GM23338 (cell line): ENCODE data around the gene COPE. TPM values are rescaled to one million over a fixed set of nuclear protein-coding genes. Genes with fewer than 3 reads are reported as not detected.

ENCODE experiments used
- ATAC-seq: fragments of 200-7000 bp; cut with Tn5 transposase; 3 replicates; pipeline ENCODE4 v1.9.1; 2020
- DNase-seq: peaks from one replicate; pipeline ENCODE4 v3.0.0-alpha.2; 2015; ENCODE audit warnings: low spot score
- H2AFZ ChIP-seq: fragments of 200-600 bp; sonication (generic); 2 replicates; pipeline ENCODE4 v1.8.0; 2016; ENCODE audit warnings: antibody characterized with exemption, mild to moderate bottlenecking, moderate library complexity
- H3F3A ChIP-seq: fragments of 200-600 bp; sonication (generic); replicated peaks from 2 replicates; pipeline ENCODE4 v1.8.0; 2017; ENCODE audit warnings: antibody characterized with exemption, mixed run types, low read depth
- H3K27ac ChIP-seq: fragments of 200-600 bp; sonication (generic); 2 replicates; pipeline ENCODE4 v1.6.1; 2016; ENCODE audit warnings: low read depth
- H3K27me3 ChIP-seq: fragments of 200-600 bp; sonication (generic); 2 replicates; pipeline ENCODE4 v1.8.0; 2016; ENCODE audit warnings: mild to moderate bottlenecking, mixed run types, moderate library complexity; ENCODE audit not compliant: insufficient read depth
- H3K36me3 ChIP-seq: fragments of 200-600 bp; sonication (generic); 2 replicates; pipeline ENCODE4 v1.8.0; 2016; ENCODE audit warnings: mild to moderate bottlenecking; ENCODE audit not compliant: insufficient read depth
- H3K4me1 ChIP-seq: fragments of 200-600 bp; sonication (generic); 2 replicates; pipeline ENCODE4 v1.8.0; 2016; ENCODE audit warnings: mild to moderate bottlenecking, moderate library complexity; ENCODE audit not compliant: insufficient read depth
- H3K4me2 ChIP-seq: fragments of 200-600 bp; sonication (generic); 2 replicates; pipeline ENCODE4 v1.7.1; 2017; ENCODE audit warnings: mixed run types
- H3K4me3 ChIP-seq: fragments of 200-600 bp; sonication (generic); 2 replicates; pipeline ENCODE4 v1.6.1; 2016; ENCODE audit warnings: mixed run types
- H3K79me2 ChIP-seq: fragments of 200-600 bp; sonication (generic); replicated peaks from 2 replicates; pipeline ENCODE4 v1.8.0; 2017; ENCODE audit warnings: mild to moderate bottlenecking; ENCODE audit not compliant: insufficient read depth
- H3K9me2 ChIP-seq: fragments of 200-600 bp; sonication (generic); 2 replicates; pipeline ENCODE4 v1.8.0; 2017; ENCODE audit not compliant: insufficient read depth
- H4K20me1 ChIP-seq: fragments of 200-600 bp; sonication (generic); replicated peaks from 2 replicates; pipeline ENCODE4 v1.8.0; 2017; ENCODE audit warnings: mild to moderate bottlenecking; ENCODE audit not compliant: insufficient read depth
- H3K27ac Mint-ChIP-seq: 2 replicates; pipeline ENCODE4 v1.8.0; 2020; ENCODE audit warnings: inconsistent platforms, mild to moderate bottlenecking, moderate library complexity, mixed read lengths
- H3K27me3 Mint-ChIP-seq: 3 replicates; pipeline ENCODE4 v1.8.0; 2022; ENCODE audit warnings: low read depth, mild to moderate bottlenecking, moderate library complexity, mixed read lengths, inconsistent platforms; ENCODE audit not compliant: insufficient read depth, poor library complexity
- H3K36me3 Mint-ChIP-seq: 3 replicates; pipeline ENCODE4 v1.8.0; 2021; ENCODE audit warnings: low read depth, mild to moderate bottlenecking, inconsistent platforms, moderate library complexity, mixed read lengths
- H3K4me1 Mint-ChIP-seq: 3 replicates; pipeline ENCODE4 v1.8.0; 2020; ENCODE audit warnings: mild to moderate bottlenecking, inconsistent platforms, mixed read lengths
- H3K4me3 Mint-ChIP-seq: 3 replicates; pipeline ENCODE4 v1.8.0; 2021; ENCODE audit warnings: moderate library complexity, mild to moderate bottlenecking, inconsistent platforms, mixed read lengths
- H3K9me3 Mint-ChIP-seq: 3 replicates; pipeline ENCODE4 v1.8.0; 2020; ENCODE audit warnings: moderate library complexity, mild to moderate bottlenecking, inconsistent platforms, mixed read lengths
- EZH2phosphoT487 ChIP-seq: fragments of 200-600 bp; sonication (generic); IDR thresholded peaks from one replicate; pipeline ENCODE4 v1.8.1; 2018; ENCODE audit warnings: antibody characterized with exemption; ENCODE audit not compliant: unreplicated experiment
- ZNF462 ChIP-seq: fragments of 250-450 bp; sonication (Bioruptor Pico); IDR thresholded peaks from 2 replicates; pipeline ENCODE4 v1.5.0; 2020; ENCODE audit warnings: mild to moderate bottlenecking, moderate library complexity
- polyA plus RNA-seq: library from polyadenylated mRNA; unstranded; fragments of >200 nt; fragmentation: Nextera tagmentation; extraction: Ambion mirVana; gene quantifications from 2 replicates; pipeline ENCODE4 v1.2.1, GENCODE V29; 2016
- total RNA-seq: library from RNA; depleted of rRNA; stranded (reverse); fragments of >200 nt; shearing (Covaris generic); gene quantifications from 2 replicates; pipeline ENCODE4 v1.2.3, GENCODE V29; 2014

COPE gene
- total and polyA plus RNA-seq, 2 experiments from 2014 or later, result 263 TPM

- no peaks in the 10 kb centered on the region for H3K4me1 ChIP-seq
- no peaks in the 10 kb centered on the region for H3K9me2 ChIP-seq
- no peaks in the 10 kb centered on the region for H3K79me2 ChIP-seq
- no peaks in the 10 kb centered on the region; the same call in 1 of the 2 replicates for H4K20me1 ChIP-seq
- H3K4me1 Mint-ChIP-seq, result no peaks in the 10 kb centered on the region
- no peak overlapping the region for H3K27ac Mint-ChIP-seq
- H2AFZ ChIP-seq, result no peak overlapping the region
- H3K27ac ChIP-seq, result no peak overlapping the region
- H3K4me3 Mint-ChIP-seq, result no peak overlapping the region
- no peak for DNase-seq
- H3K36me3 Mint-ChIP-seq, result peaks cover 9% of the 10 kb centered on the region
- TF ChIP-seq ZNF462 (CRISPR knock-in tag) (no peak), EZH2phosphoT487 (no peak)
- H3K36me3 ChIP-seq, result no peaks in the 10 kb centered on the region
- peaks cover 18% of the 10 kb centered on the region for H3K27me3 Mint-ChIP-seq
- no peak overlapping the region for H3K4me3 ChIP-seq
- ATAC-seq, result no peak
- no peak overlapping the region for H3K4me2 ChIP-seq
- no peaks in the 10 kb centered on the region for H3K9me3 Mint-ChIP-seq
- peaks cover 16% of the 10 kb centered on the region for H3K27me3 ChIP-seq
- H3F3A ChIP-seq, result peaks cover 2% of the 10 kb centered on the region; the same call in 1 of the 2 replicates
Observed at GRCh38 chr19:18900700-18901481, 18.3 kb downstream of the COPE start.
